ENCODE results near the gene TIGD1.

Gene TIGD1

GRCh38 chr2:232551250-232551638, 887 bp upstream of the TIGD1 start:
- H3K4me1 ChIP-seq (ENCODE audit: insufficient read depth, insufficient read length) = peaks cover 2% of the 10 kb centered on the region
- DNase-seq (ENCODE audit: low read depth, low spot score) = no peak
- H3K4me3 ChIP-seq (ENCODE audit: insufficient read length, low read depth) = peak overlapping the region; percentile 96

GRCh38 chr2:232549655-232550353, 553 bp downstream of the TIGD1 start:
- no peak for DNase-seq (ENCODE audit: low read depth, low spot score)
- Histone ChIP-seq H3K4me3 (ENCODE audit: insufficient read length, low read depth) (peak overlapping the region; percentile 96), H3K9ac (ENCODE audit: insufficient read length, low read depth) (peak overlapping the region; percentile 97), H3K27me3 (ENCODE audit: insufficient read depth, insufficient read length) (no peaks in the 10 kb centered on the region), H3K4me1 (ENCODE audit: insufficient read depth, insufficient read length) (peaks cover 2% of the 10 kb centered on the region), H3K36me3 (ENCODE audit: insufficient read depth, insufficient read length, low read length) (peaks cover 57% of the 10 kb centered on the region), H3K9me3 (ENCODE audit: insufficient read depth, low read length) (peaks cover 7% of the 10 kb centered on the region; the same call in 1 of the 2 replicates)
- TF ChIP-seq YY1 (IDR thresholded peaks at IDR 0.05; ENCODE audit: insufficient read depth, insufficient read length) (no peak), ZNF274 (IDR thresholded peaks at IDR 0.05; ENCODE audit: low read depth, low read length) (no peak), SUZ12 (IDR thresholded peaks at IDR 0.05; ENCODE audit: extremely low read depth, insufficient read depth, insufficient read length) (no peak)

More at GRCh38 chr2:232551250-232551638, 887 bp upstream of the TIGD1 start:
- no peak for TF ChIP-seq YY1 (IDR thresholded peaks at IDR 0.05; ENCODE audit: insufficient read depth, insufficient read length)
- Histone ChIP-seq H3K36me3 (ENCODE audit: insufficient read depth, insufficient read length, low read length) (peaks cover 61% of the 10 kb centered on the region), H3K9ac (ENCODE audit: insufficient read length, low read depth) (peak overlapping the region; percentile 97), H3K27me3 (ENCODE audit: insufficient read depth, insufficient read length) (no peaks in the 10 kb centered on the region), H3K9me3 (ENCODE audit: insufficient read depth, low read length) (peaks cover 7% of the 10 kb centered on the region; the same call in 1 of the 2 replicates)

- TF ChIP-seq SUZ12 (IDR thresholded peaks at IDR 0.05; ENCODE audit: extremely low read depth, insufficient read depth, insufficient read length) (no peak), YY1 (IDR thresholded peaks at IDR 0.05; ENCODE audit: insufficient read depth, insufficient read length) (no peak), ZNF274 (IDR thresholded peaks at IDR 0.05; ENCODE audit: low read depth, low read length) (no peak)
- Histone ChIP-seq H3K4me1 (ENCODE audit: insufficient read depth, insufficient read length) (peaks cover 2% of the 10 kb centered on the region), H3K9me3 (ENCODE audit: insufficient read depth, low read length) (peaks cover 7% of the 10 kb centered on the region; the same call in 1 of the 2 replicates), H3K36me3 (ENCODE audit: insufficient read depth, insufficient read length, low read length) (peaks cover 57% of the 10 kb centered on the region), H3K9ac (ENCODE audit: insufficient read length, low read depth) (no peak overlapping the region), H3K27me3 (ENCODE audit: insufficient read depth, insufficient read length) (no peaks in the 10 kb centered on the region), H3K4me3 (ENCODE audit: insufficient read length, low read depth) (no peak overlapping the region)
- no peak for DNase-seq (ENCODE audit: low read depth, low spot score)
These were observed 2.4 kb downstream of the TIGD1 start for GRCh38 chr2:232547991-232548390.

- no peak for DNase-seq (ENCODE audit: low read depth, low spot score)
- Histone ChIP-seq H3K27me3 (ENCODE audit: insufficient read depth, insufficient read length) (no peaks in the 10 kb centered on the region), H3K36me3 (ENCODE audit: insufficient read depth, insufficient read length, low read length) (peaks cover 41% of the 10 kb centered on the region), H3K4me1 (ENCODE audit: insufficient read depth, insufficient read length) (no peaks in the 10 kb centered on the region), H3K9me3 (ENCODE audit: insufficient read depth, low read length) (peaks cover 7% of the 10 kb centered on the region; the same call in 1 of the 2 replicates), H3K9ac (ENCODE audit: insufficient read length, low read depth) (no peak overlapping the region), H3K4me3 (ENCODE audit: insufficient read length, low read depth) (no peak overlapping the region)
- TF ChIP-seq SUZ12 (IDR thresholded peaks at IDR 0.05; ENCODE audit: extremely low read depth, insufficient read depth, insufficient read length) = no peak
- TF ChIP-seq ZNF274 (IDR thresholded peaks at IDR 0.05; ENCODE audit: low read depth, low read length) = no peak
- no peak for TF ChIP-seq YY1 (IDR thresholded peaks at IDR 0.05; ENCODE audit: insufficient read depth, insufficient read length)
These were observed 4.6 kb downstream of the TIGD1 start for GRCh38 chr2:232545511-232546375.

- DNase-seq (ENCODE audit: low read depth, low spot score) = no peak
- Histone ChIP-seq H3K9me3 (ENCODE audit: insufficient read depth, low read length) (peaks cover 7% of the 10 kb centered on the region; the same call in 1 of the 2 replicates), H3K9ac (ENCODE audit: insufficient read length, low read depth) (no peak overlapping the region), H3K27me3 (ENCODE audit: insufficient read depth, insufficient read length) (no peaks in the 10 kb centered on the region), H3K36me3 (ENCODE audit: insufficient read depth, insufficient read length, low read length) (peaks cover 41% of the 10 kb centered on the region), H3K4me3 (ENCODE audit: insufficient read length, low read depth) (no peak overlapping the region), H3K4me1 (ENCODE audit: insufficient read depth, insufficient read length) (peaks cover 8% of the 10 kb centered on the region)
- TF ChIP-seq SUZ12 (IDR thresholded peaks at IDR 0.05; ENCODE audit: extremely low read depth, insufficient read depth, insufficient read length) (no peak), YY1 (IDR thresholded peaks at IDR 0.05; ENCODE audit: insufficient read depth, insufficient read length) (no peak), ZNF274 (IDR thresholded peaks at IDR 0.05; ENCODE audit: low read depth, low read length) (no peak)
These were observed 5.7 kb downstream of the TIGD1 start for GRCh38 chr2:232544674-232545073.

GRCh38 chr2:232543928-232544631, 6.3 kb downstream of the TIGD1 start:
- TF ChIP-seq YY1 (IDR thresholded peaks at IDR 0.05; ENCODE audit: insufficient read depth, insufficient read length) (no peak), ZNF274 (IDR thresholded peaks at IDR 0.05; ENCODE audit: low read depth, low read length) (no peak), SUZ12 (IDR thresholded peaks at IDR 0.05; ENCODE audit: extremely low read depth, insufficient read depth, insufficient read length) (no peak)

More at GRCh38 chr2:232543928-232544631, 6.3 kb downstream of the TIGD1 start:
- H3K36me3 ChIP-seq (ENCODE audit: insufficient read depth, insufficient read length, low read length) = peaks cover 41% of the 10 kb centered on the region
- H3K4me3 ChIP-seq (ENCODE audit: insufficient read length, low read depth) = no peak overlapping the region
- no peak for DNase-seq (ENCODE audit: low read depth, low spot score)
- no peak overlapping the region for H3K9ac ChIP-seq (ENCODE audit: insufficient read length, low read depth)
- H3K27me3 ChIP-seq (ENCODE audit: insufficient read depth, insufficient read length) = no peaks in the 10 kb centered on the region
- peaks cover 11% of the 10 kb centered on the region for H3K4me1 ChIP-seq (ENCODE audit: insufficient read depth, insufficient read length)
- H3K9me3 ChIP-seq (ENCODE audit: insufficient read depth, low read length) = peaks cover 7% of the 10 kb centered on the region; the same call in 1 of the 2 replicates
